Activated CD4-positive, alpha-beta T cell treated with anti-CD3 and anti-CD28 coated beads, Interleukin-2, Interleukin-4, amounts not matched to agents 100 ng/mL and 50 ng/mL, durations not matched to agents 16 hours and 8 hours (primary cell): Measurements from ENCODE around the gene SIGLEC1.

ENCODE experiments used
- DNase-seq: peaks from one replicate; pipeline ENCODE4 v3.0.0-alpha.2; 2020; ENCODE audit warnings: low spot score

SIGLEC1 gene

DNA sequence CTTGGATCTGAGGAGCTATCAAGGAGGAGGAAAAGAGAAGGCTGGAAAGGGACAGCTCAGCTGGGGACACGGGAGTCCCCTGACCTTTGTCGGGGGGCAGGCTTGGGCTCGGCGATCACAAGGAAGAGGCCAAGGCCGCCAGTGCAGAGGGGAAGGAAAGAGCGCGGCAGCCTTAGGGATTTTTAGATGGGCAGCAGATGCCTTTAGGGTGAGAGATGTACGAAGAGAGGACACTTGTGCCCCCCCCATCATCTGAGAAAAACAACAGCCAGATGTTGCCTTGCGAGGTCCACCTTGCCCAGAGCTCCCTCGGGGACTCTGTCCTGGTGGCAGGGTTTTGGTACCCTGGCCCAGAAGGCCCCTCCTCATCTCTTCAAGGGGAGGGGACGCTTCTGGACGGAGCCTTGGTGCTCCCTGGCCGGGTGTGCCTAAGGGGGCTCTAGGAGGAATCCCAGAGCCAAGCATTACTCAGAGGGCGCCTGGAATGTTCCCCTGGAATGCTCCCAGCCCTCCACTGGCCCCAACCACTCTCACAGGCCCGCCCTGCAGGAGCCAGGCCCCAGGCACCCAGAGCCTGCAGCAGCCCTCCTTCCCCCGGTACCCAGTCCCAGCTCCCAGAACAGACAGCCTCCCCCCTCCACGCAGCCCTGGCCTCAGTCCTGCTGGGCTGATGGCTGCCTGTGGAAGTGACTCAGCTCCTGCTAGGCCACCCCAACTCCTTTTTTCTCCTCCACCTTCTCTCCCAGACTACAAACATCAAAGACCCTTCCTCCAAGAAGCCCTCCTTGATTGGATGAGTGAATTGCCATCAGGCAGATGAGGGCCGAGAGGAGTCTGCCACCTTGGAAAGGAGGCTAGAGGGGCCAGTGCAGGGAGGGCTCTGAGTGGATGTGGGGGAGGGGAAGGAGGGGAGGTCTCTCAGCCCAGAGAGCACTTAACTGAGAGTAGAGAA lies 32.4 kb downstream of the SIGLEC1 start:
- DNase-seq, result no peak

DNA sequence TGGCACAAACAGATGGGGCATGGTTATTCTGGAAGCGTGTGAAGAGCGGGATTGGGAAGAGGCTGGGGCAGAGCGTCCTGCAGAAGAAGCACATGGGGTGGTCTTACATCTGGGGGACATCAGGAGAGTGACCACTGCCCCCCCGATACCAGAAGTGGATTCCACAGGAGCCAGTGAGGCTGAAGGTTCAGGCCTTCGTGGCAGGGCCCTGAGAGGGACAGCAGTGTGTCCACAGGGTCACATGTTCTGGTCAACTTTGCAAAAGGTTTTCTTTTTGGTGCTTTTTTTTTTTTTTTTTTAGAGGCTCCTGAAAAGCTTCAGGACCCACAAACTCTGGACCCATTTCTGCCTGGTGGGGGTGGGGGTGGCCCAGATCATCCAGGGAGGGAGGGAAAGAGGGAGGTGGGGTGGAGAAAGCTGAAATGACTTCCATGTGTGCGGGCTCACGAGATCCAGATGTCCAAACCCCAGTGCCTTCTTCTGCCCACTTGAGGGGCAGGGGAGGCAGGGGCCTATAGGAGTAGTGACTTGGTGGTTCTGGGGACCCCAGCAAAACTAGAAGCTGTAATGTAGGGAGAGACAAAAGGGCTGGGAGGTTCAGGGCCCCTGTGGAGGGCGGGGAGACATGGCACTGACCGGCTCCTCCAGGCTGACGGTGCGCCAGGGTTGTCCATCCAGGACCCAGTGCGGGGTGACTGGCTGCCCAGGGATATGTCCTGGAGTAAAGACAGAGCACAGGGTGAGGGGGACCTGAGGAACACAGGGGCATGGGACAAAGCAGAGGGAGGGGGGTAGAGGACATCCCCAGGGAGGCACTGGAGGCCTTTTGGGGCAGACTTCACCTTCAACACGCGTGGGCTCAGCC lies 33.3 kb downstream of the SIGLEC1 start:
- DNase-seq, result no peak

DNA sequence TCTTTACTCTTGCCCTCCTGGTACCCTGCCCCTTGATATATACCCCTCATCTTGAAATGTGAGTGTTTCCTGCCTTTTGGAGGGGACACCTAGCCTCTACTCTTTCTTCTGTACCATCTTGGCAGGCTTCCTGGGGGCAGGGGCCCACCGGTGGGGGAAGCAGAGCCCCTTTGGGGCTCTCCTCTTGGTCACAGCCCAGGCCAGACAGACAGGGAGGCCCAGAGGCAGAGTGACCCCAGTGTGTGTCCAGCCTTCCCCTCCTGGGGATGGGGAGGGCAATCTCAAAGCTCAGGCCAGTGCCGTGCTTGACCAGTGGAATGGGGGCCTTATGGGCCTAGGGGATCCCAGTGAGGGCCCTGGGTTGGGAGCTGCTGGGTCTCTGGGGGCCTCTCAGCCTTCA lies 34.2 kb downstream of the SIGLEC1 start:
- no peak for DNase-seq

DNA sequence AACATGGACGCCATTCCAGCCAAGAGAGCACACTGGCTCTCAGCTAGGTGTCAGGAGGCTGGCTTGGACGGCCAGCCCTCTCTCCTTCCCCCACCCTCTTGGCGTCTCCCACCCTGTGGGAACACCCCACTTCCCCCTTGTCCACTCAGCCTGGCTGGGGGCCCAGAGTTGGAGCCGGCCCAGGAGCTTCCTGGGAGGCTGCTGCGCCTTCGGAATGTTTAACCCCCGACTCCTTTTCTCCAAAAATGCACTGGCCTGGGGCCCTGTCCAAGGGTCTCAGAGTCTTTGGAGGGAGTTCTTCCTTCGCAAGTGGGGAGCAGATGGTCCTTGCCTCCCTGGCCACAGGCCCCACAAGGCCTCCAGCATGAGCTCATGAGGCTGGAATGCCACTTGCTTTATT lies 34.7 kb downstream of the SIGLEC1 start:
- DNase-seq, result no peak

DNA sequence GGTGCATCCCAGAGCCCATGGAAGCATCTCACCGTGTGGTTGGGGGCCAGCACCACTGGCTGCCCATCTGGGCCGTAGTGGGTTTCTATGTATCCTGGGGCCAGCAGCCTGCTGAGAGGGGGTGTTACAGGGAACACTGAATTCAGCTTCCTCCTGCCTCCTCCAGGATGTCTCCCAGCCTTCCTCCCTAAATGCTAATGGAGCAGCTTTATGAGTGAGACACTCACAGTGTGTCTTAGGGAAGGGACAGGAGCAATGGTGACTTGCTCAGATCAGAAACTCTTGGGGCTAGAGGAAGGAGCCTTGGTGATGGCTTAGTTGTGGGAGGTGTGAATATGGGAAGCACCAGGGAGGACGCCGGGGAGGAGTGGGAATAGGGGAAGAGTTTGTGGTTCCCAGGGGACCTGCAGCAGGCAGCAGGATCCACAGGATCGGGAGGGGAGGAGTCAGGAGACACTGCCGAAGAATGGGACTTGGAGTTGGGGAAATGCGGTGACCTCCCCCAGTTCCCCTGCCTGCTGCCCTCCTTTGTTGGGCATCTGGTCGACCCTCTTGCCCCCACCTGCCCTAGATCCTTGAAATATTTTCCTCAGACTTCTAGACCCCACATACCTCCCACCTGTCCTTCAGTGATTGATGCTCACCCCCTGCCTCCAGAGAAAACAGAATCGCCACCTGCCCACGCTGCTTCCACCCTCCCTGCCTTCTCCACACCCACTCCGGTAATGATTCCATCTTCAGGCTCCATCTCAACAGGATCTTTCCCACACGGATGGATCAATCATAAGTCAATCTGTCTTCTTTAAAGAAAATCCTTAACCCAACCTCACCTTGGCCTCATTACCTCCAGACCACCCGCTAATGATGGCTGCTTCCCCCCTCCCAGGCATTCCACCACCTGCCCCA lies 37.2 kb downstream of the SIGLEC1 start:
- no peak for DNase-seq

DNA sequence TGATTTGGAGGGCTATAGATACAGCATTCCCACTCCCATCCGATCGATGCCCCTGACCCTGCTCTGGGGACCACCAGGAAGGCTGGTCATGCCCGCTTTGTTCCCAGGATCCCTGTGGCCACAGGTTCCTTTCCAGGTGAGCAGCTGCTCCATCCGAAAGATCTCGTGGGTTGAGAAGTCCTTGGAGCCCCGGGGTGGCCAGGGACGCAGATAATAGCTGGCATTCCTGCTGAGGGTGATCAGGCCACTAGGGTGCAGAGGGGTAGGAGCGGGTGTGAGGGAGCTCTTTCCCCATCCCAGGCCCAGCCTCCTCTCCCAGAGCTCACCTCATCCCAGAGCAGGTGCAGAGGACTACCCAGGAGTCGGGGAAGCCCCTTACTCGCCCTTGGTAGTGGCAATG lies 38.0 kb downstream of the SIGLEC1 start:
- DNase-seq, result no peak

DNA sequence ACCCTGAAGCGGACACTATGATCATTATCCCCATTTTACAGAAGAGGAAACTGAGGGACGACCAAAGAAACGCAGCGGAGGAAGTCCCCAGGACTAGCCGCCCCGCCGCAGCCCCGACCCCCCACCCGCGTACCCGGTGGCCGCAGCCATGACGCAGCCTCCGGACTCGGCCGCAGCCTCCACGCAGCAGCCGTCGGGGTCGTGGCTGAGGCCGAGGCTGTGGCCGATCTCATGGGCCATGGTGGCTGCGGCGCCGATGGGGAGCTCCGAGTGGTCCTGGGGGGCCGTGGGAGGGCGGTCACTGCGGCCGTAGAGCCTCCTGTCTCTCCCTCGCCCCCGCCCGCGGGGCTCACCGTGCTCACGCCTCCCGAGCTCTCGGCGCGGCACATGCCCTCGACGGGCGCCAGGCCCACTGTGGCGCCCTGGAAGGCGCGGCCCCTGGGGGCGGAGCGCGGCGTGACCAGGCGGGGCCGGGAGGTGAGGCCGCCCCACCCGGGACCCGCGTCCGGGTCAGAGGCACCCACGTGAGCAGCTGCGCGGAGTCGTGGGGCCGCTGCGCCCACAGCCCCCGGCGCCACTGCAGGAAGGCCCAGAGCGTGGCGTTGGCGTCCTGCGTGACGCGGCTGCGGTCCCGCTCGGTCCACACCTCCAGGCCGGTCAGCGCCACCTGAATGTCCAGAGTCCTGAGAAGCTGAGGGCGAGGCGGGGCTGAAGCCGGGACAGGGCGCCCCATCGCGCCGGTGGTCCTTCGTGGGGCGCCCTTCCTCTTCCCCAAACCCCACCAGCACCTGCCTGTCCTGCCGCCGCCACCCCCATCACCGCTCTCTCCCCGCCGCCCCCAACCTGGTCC lies 39.0 kb downstream of the SIGLEC1 start:
- no peak for DNase-seq

DNA sequence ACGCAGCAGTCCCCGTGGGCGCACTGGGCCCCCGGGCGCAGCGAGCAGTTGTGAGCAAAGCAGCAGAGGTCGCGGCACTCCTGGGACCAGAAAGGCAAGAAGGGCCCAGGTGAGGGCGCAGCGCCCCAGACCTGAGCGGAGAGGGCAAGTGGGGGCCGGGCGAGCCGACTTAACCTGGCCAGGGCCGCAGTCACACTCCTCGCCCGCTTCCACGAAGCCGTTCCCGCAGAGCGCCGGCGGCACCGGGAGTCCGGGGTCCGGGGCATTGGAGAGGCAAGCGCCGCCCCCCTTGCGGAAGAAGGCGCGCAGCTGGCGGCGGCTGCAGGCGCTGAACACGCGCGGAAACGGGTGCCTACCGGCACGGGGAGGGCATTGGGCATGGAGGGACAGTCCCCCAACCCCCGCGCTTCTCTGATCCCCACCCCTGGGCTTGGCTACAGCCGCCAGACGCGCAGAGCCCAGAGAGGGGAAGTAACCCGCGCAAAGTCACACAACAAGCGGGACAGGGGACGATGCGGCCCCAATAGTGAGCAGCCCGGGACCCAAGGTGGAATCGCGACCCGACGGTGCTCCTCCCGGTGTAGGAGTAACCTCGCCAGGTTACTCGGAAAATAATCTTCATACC lies 39.7 kb downstream of the SIGLEC1 start:
- DNase-seq, result no peak

DNA sequence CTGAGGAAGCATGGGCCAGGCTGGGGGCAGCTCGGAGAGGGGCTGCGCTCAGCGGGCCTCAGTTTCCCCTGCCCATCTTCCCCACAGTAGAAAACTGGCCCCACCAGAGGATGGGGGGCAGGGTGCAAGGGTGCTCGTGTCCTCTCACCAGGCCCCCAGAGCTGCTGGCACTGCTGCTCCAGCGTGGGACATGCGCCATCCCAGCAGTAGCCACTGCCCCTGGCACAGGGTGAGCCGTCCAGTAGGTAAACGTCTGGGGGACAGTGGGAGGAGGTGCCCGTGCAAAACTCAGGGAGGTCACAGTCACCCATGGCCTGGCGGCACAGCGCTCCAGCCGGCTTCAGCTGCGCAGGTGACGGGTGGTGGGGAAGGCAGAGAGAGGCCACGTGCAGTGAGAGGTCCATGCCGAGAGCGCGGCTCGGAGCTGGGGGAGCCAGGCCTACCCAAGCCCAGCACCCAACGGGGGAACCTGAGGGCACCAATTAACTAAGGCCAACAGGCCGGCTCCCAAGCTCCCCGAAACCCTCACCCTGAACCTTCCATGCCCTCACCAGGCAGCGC lies 40.3 kb downstream of the SIGLEC1 start:
- DNase-seq, result no peak

DNA sequence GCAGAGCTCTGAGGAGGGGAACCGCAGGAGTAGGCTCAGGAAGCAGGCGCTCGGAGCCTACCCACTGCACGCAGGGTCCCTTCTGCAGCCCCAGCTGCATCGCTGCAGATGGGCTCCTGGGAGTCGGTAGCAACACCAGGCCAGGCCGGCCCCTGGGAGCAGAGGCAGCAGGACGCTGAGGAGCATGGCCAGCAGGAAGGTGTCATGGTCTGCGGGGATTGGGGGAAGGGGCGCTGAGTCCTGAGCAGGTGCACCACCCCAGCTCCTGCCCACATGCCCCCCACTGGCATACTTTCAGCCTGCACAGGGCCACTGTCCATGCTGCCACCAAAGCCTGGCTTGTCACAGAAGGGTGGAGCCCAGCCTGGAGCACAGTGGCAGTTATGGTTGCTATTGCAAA lies 41.5 kb downstream of the SIGLEC1 start:
- DNase-seq, result no peak

DNA sequence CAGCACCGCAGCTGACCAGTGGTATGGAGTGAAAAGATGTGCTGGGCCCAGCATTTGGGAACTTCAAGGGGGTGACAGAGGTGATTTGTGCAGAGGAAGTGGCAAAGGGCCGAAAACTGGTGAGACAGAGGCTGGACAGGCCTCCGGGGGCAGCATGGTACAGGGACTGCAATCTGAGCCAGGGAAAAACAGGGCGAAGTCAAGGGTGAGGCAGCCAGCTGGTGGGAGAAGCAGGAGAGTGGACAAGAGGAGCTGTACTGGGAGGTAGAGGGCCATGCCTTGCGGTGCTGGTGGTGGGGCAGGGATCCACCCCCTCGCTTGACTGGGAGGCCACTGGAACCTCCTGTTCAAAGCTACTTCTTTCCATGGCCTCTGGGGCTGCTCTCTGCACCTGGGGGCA lies 41.9 kb downstream of the SIGLEC1 start:
- DNase-seq, result no peak

DNA sequence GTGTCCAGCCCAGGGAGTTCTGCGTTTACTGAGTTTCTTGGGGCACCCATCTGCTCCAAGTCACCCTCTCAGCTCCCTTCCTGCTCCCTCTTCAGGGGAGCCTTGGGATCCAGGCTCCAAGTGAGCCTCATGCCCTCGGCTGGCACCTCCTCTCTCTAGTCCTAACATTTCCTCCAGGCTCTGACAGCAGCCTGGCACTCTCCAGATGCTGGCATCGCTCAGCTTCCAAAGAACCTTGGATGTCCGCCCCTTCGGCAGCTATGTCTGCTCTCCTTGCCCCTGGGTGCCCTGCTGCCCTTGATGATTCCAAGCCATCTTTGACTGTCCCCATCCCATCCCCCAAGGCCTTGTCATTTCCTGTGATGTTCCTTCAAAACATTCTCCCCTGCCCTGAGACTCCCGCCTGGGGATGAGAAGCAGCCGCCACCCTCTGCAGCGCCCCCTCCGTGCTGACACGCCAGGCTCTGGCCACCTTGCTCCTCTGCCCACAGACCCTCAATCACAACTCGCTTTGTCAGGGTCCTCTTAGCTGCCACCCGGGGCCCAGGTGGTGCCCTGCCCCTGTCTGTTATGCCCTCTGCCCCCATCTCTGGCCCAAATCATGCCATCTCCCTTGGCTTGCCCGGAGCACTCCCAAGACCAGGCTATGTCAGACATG lies 42.6 kb downstream of the SIGLEC1 start:
- no peak for DNase-seq

DNA sequence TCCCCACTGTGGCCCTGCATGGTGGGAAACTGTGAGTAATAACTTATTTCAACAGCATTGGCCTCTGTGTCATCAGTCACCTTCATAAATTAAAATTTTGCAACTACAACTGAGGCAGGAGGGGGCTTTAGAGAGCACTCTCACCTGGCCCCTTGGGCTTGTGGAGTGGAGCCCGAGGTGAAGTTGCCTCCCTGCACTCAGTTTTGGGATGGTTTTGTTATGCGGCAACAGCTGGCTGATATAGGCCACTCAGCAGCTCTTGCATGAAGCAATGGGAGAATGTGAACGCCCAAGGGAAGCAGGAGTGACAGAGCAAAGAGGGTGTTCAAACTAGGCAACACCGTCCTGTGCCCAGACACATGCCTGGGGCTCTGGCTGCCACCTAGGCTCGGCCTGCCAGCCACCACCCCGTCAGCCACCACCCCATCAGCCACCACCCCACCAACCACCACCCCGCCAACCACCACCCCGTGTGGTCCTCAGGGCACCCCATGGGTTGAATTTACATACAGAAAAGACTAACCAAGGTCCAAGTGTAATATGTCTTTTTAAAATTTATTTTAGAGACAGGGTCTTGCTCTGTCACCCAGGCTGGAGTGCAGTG lies 44.9 kb downstream of the SIGLEC1 start:
- DNase-seq, result no peak

DNA sequence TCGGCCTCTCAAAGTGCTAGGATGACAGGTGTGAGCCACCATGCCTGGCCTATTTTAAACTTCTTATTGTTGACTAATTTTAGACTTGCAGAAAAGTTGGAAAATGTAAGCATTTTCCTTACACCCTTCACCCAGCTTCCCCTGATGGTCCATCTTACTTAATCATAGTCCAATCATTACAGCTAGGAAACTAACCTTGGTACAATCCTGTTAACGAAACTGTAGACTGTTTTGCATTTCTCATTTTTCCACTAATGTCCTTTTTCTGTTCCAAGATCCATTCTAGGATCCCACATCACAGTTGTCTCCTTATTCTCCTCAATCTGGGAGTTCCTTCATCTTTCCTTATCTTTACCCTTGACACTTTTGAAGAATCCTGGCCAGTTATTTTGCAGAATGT lies 48.5 kb downstream of the SIGLEC1 start:
- DNase-seq, result no peak

DNA sequence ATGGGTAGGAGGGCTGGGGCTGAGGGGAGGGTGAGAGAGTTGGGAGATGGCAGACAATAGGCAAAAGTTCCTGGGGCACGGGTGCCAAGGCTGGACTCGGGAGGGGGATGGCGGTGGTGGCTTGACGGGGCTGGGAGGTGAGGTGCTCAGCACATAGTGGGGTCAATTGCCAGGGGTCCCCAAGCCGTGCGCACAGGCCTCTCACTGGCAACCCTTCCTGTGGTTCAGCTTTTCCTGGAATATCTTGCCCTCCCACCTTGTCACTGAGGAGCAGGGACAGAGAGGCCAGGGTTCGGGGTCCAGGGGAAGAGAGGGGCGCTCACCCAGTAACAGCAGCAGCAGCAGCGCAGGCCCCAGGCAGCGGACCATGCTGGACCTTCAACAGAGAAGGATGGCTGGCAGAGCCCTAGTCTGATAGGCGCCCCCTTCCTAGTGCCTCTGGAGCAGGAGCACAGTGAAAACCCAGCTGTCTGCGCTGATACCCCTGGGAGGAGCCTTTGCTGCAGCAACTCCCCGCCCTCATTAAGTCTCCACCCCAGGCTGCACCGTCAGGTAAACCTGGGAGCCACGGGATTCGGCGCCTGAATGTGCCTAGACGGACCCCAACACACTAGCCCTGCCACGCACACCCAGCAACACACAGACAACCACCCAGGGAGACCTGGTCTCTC lies 49.2 kb downstream of the SIGLEC1 start, which contains the start of gene GFRA4:
Gene GFRA4, minus strand, starts transcription at position 369 of the 671 bp plus-strand sequence. Its CDS starts 0 bp downstream, at position 369.
- no peak for DNase-seq
